K562 (cell line): ENCODE results near the gene OR2Z1. TPM values are rescaled to one million over a fixed set of nuclear protein-coding genes. Genes with fewer than 3 reads are reported as not detected.

ENCODE experiments used
- ATAC-seq: fragments of 200-7000 bp; cut with Tn5 transposase; 3 replicates; pipeline ENCODE4 v1.9.1; 2020; ENCODE audit warnings: moderate library complexity
- BruUV-seq: library from RNA; stranded (reverse); fragments of 400-500 nt; replicated peaks from 2 replicates; lab custom pipeline; 2021; lab: Mats Ljungman, UMichigan
- CTCF ChIA-PET: fragments of 300-600 bp; formaldehyde crosslinking; extraction: SDS; loops from one replicate; lab custom pipeline; 2021; ENCODE audit warnings: low intra/inter-chr PET ratio; lab: Yijun Ruan, JAX
- POLR2A ChIA-PET: fragments of 300-600, 350-650 bp; sonication (Branson Sonifier 250); formaldehyde crosslinking; extraction: SDS; loops from one replicate; lab custom pipeline; 2021; ENCODE audit warnings: antibody characterized with exemption, inconsistent platforms; lab: Yijun Ruan, JAX
- DNase-seq, 4 experiments: peaks; one replicate each; pipeline versions ENCODE4 v3.0.0 to v3.0.0-alpha.2; 2011 to 2018; ENCODE audit warnings: low spot score in 3 of 4, mixed read lengths in 3 of 4; ENCODE audit errors: extremely low read depth in 1 of 4
- FAIRE-seq: peaks from 2 replicates; lab custom pipeline; 2011; peaks lifted over from hg19 to GRCh38; lab: Jason Lieb, UNC
- H2AFZ ChIP-seq: 2 replicates; pipeline ENCODE4 v1.6.0; 2011; ENCODE audit warnings: low read depth, low read length, control low read depth, inconsistent platforms
- H3K27ac ChIP-seq: fragments of 200-600 bp; 3 replicates; pipeline ENCODE4 v1.8.0; 2011; ENCODE audit warnings: low read depth, mild to moderate bottlenecking, control low read depth, inconsistent platforms, low read length, moderate library complexity, mixed read lengths; ENCODE audit errors: extremely low read depth
- H3K27me3 ChIP-seq, 2 experiments: fragments of 300-600 bp in 1 of 2; 2 replicates in 1 of 2; 3 replicates in 1 of 2; pipeline versions ENCODE4 v1.6.0 to v1.8.0; 2011; ENCODE audit warnings: inconsistent platforms in 2 of 2, low read length in 2 of 2, mild to moderate bottlenecking in 1 of 2, mixed read lengths in 1 of 2, moderate library complexity in 1 of 2; ENCODE audit not compliant: control insufficient read depth in 2 of 2, insufficient read depth in 2 of 2
- H3K36me3 ChIP-seq: fragments of 300-600 bp; 3 replicates; pipeline ENCODE4 v1.8.0; 2011; ENCODE audit warnings: mild to moderate bottlenecking, low read length, inconsistent platforms; ENCODE audit not compliant: control insufficient read depth, insufficient read depth
- H3K4me1 ChIP-seq, 2 experiments: fragments of 200-600 bp in 1 of 2; replicated peaks in 1 of 2; 2 replicates in 1 of 2; 3 replicates in 1 of 2; pipeline versions ENCODE4 v1.5.1 to v1.8.0; 2011; ENCODE audit warnings: inconsistent platforms in 2 of 2, low read length in 2 of 2, mild to moderate bottlenecking in 1 of 2, mixed read lengths in 1 of 2, moderate library complexity in 1 of 2; ENCODE audit not compliant: control insufficient read depth in 2 of 2, insufficient read depth in 2 of 2
- H3K4me2 ChIP-seq: 2 replicates; pipeline ENCODE4 v1.6.1; 2011; ENCODE audit warnings: low read length, control low read depth, inconsistent platforms, mixed read lengths; ENCODE audit not compliant: insufficient read depth
- H3K4me3 ChIP-seq: fragments of 200-600 bp; sonication (generic), shearing (Covaris generic); 2 replicates; pipeline ENCODE4 v1.5.1; 2016; ENCODE audit warnings: control low read depth, inconsistent platforms
- H3K79me2 ChIP-seq: fragments of 200-600 bp; 3 replicates; pipeline ENCODE4 v1.8.0; 2011; ENCODE audit warnings: low read length, inconsistent platforms; ENCODE audit not compliant: control insufficient read depth, insufficient read depth
- H3K9ac ChIP-seq, 2 experiments: 2 replicates each; pipeline versions ENCODE4 v1.6.0 to v1.6.1; 2011; ENCODE audit warnings: low read depth in 2 of 2, low read length in 2 of 2, control low read depth in 1 of 2, inconsistent platforms in 1 of 2, mild to moderate bottlenecking in 1 of 2, mixed read lengths in 1 of 2; ENCODE audit not compliant: insufficient read depth in 1 of 2
- H3K9me1 ChIP-seq: one replicate; pipeline ENCODE4 v1.6.0; 2011; ENCODE audit warnings: inconsistent platforms, mild to moderate bottlenecking, low read length, moderate library complexity; ENCODE audit not compliant: control insufficient read depth, insufficient read depth
- H3K9me3 ChIP-seq: replicated peaks from 2 replicates; pipeline ENCODE4 v1.5.1; 2011; ENCODE audit warnings: low read depth, low read length, inconsistent platforms; ENCODE audit not compliant: control insufficient read depth, insufficient read depth
- H4K20me1 ChIP-seq: replicated peaks from 2 replicates; pipeline ENCODE4 v1.6.1; 2011; ENCODE audit warnings: low read length, inconsistent platforms, mixed read lengths; ENCODE audit not compliant: control insufficient read depth, insufficient read depth
- COPS2 ChIP-seq: fragments of 450-650 bp; conservative IDR thresholded peaks from 2 replicates; pipeline ENCODE4 v1.6.1; 2016; ENCODE audit warnings: mild to moderate bottlenecking, moderate library complexity
- ERF ChIP-seq: fragments of 450-650 bp; formaldehyde crosslinking; IDR thresholded peaks from 2 replicates; pipeline ENCODE4 v1.4.0; 2020; ENCODE audit warnings: mild to moderate bottlenecking, mixed read lengths
- SRSF3 ChIP-seq: fragments of 200-400 bp; formaldehyde crosslinking; IDR thresholded peaks from 2 replicates; pipeline ENCODE4 v1.6.1; 2016; ENCODE audit warnings: mild to moderate bottlenecking, low read length, moderate library complexity; ENCODE audit not compliant: insufficient read depth
- ZBTB1 ChIP-seq: sonication (generic); formaldehyde crosslinking; IDR thresholded peaks from 2 replicates; pipeline ENCODE4 v1.8.1; 2023; ENCODE audit warnings: missing genetic modification reagents, low read depth, mild to moderate bottlenecking, borderline replicate concordance
- ZNF212 ChIP-seq: fragments of 450-650 bp; formaldehyde crosslinking; IDR thresholded peaks from 2 replicates; pipeline ENCODE4 v1.4.0; 2020; ENCODE audit warnings: mild to moderate bottlenecking
- ZNF24 ChIP-seq: fragments of 450-650 bp; IDR thresholded peaks from 2 replicates; pipeline ENCODE4 v1.6.1; 2016
- WGBS: fragments of 100-300 bp; shearing (Covaris generic); methylation state at CpG from one replicate; pipeline ENCODE4 v1.1.6; 2016; ENCODE audit warnings: low coverage, mixed read lengths; ENCODE audit not compliant: insufficient coverage; ENCODE audit errors: missing lambda C conversion rate; 5-methylcytosine and 5-hydroxymethylcytosine counted together
- in situ Hi-C: fragments of 300-500 bp; cut with MboI; formaldehyde crosslinking; loops from 4 replicates; pipeline ENCODE4 v1.15.0; 2018; ENCODE audit warnings: inconsistent platforms, mixed read lengths
- intact Hi-C: fragments of 100-400 bp; cut with micrococcal nuclease; formaldehyde crosslinking; loops from 2 replicates; pipeline ENCODE4 v1.14.2; 2022
- polyA plus RNA-seq, 8 experiments: library from polyadenylated mRNA; depleted of rRNA in 4 of 8; stranded (reverse) in 5 of 8; unstranded in 3 of 8; fragments of >200 nt; fragmentation: Nextera tagmentation in 2 of 8; fragmentation: Illumina TruSeq in 1 of 8; extraction: Ambion mirVana in 2 of 8; extraction: Trizol in 1 of 8; gene quantifications; 2 replicates each; pipeline versions ENCODE4 v1.2.1 to v1.2.3, GENCODE V29; 2011 to 2014; ENCODE audit warnings: inconsistent platforms in 1 of 8, missing spikeins in 1 of 8
- total RNA-seq, 7 experiments: library from RNA; depleted of rRNA in 6 of 7; stranded (reverse); fragments of >200 nt in 6 of 7; fragmentation: Illumina TruSeq in 2 of 7; extraction: Trizol in 2 of 7; gene quantifications; 2 replicates each; pipeline versions ENCODE4 v1.2.1 to v1.2.3, GENCODE V29; 2011 to 2021; ENCODE audit warnings: low replicate concordance in 1 of 7
- TF ChIP-seq, protein P1 (sequence below): sonication (generic); formaldehyde crosslinking; IDR thresholded peaks from 2 replicates; pipeline ENCODE4 v1.8.0; 2023; ENCODE audit warnings: missing genetic modification reagents, mild to moderate bottlenecking, borderline replicate concordance
- TF ChIP-seq, protein P2 (sequence below), 2 experiments: fragments of 450-650 bp; conservative IDR thresholded peaks; 2 replicates each; pipeline ENCODE4 v1.6.1; 2017; ENCODE audit warnings: mild to moderate bottlenecking in 2 of 2, moderate library complexity in 2 of 2
- TF ChIP-seq, protein P3 (sequence below): fragments of 250-450 bp; sonication (Bioruptor Pico); IDR thresholded peaks from 2 replicates; pipeline ENCODE4 v1.8.0; 2022; ENCODE audit warnings: inconsistent platforms
- TF ChIP-seq, protein P4 (sequence below): fragments of 450-650 bp; formaldehyde crosslinking; IDR thresholded peaks from 2 replicates; pipeline ENCODE4 v1.4.0; 2020; ENCODE audit warnings: mild to moderate bottlenecking, mixed read lengths

OR2Z1 gene
- total and polyA plus RNA-seq, 9 of the 15 experiments (the other 6 are each of a cell fraction or from before 2014, with no cell fraction given) = 0.13 TPM; not detected in 8

DNA sequence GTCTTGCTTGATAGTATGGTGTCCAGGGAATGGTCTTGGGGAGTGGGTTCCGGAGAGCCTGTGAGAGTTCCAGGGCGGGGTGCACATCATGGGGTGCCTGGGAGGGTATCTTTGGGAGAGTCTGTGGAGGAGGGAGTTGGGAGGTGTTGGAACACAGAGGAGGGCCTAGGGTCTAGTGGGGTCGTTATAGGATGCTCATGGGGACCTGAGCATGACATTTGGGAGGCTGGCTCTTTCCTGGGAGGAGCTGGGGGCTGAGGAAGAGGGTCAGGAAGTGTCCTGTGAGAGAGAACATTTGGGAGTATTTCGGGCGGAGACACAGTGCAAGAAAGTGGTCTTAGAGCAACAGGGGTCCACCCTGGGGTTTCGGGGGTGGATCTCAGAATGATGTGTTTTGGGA is 25.5 kb upstream of the OR2Z1 start (continued):
- TF ChIP-seq, protein P1, sequence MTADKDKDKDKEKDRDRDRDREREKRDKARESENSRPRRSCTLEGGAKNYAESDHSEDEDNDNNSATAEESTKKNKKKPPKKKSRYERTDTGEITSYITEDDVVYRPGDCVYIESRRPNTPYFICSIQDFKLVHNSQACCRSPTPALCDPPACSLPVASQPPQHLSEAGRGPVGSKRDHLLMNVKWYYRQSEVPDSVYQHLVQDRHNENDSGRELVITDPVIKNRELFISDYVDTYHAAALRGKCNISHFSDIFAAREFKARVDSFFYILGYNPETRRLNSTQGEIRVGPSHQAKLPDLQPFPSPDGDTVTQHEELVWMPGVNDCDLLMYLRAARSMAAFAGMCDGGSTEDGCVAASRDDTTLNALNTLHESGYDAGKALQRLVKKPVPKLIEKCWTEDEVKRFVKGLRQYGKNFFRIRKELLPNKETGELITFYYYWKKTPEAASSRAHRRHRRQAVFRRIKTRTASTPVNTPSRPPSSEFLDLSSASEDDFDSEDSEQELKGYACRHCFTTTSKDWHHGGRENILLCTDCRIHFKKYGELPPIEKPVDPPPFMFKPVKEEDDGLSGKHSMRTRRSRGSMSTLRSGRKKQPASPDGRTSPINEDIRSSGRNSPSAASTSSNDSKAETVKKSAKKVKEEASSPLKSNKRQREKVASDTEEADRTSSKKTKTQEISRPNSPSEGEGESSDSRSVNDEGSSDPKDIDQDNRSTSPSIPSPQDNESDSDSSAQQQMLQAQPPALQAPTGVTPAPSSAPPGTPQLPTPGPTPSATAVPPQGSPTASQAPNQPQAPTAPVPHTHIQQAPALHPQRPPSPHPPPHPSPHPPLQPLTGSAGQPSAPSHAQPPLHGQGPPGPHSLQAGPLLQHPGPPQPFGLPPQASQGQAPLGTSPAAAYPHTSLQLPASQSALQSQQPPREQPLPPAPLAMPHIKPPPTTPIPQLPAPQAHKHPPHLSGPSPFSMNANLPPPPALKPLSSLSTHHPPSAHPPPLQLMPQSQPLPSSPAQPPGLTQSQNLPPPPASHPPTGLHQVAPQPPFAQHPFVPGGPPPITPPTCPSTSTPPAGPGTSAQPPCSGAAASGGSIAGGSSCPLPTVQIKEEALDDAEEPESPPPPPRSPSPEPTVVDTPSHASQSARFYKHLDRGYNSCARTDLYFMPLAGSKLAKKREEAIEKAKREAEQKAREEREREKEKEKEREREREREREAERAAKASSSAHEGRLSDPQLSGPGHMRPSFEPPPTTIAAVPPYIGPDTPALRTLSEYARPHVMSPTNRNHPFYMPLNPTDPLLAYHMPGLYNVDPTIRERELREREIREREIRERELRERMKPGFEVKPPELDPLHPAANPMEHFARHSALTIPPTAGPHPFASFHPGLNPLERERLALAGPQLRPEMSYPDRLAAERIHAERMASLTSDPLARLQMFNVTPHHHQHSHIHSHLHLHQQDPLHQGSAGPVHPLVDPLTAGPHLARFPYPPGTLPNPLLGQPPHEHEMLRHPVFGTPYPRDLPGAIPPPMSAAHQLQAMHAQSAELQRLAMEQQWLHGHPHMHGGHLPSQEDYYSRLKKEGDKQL (CRISPR knock-in tag) = no peak

DNA sequence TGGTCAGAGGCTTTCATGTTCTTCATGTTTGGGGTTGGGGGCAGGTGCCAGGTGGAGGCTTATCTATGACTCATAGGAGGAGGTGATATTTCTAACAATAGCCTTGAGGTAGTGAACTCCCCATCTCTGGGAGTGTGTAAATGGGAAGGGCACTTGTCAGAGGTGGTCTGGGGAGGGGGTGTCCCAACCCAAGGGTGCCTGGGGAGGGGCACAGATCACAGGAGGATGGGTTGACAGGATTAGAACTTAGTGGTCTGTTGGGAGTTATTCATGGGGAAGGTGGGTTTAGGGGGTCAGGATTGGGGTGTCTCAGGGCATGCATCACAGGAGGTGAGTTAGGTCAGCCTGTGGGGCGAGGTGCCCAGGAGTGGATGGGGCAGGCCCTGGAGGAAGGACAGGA is 24.4 kb upstream of the OR2Z1 start:
- ChIA-PET CTCF (no interaction called here), POLR2A (no interaction called here)
- DNase-seq = no peak
- H3K4me2 ChIP-seq = no peak overlapping the region
- ATAC-seq = no peak
- no peak overlapping the region for H3K9ac ChIP-seq
- no peak overlapping the region for H2AFZ ChIP-seq
- H3K79me2 ChIP-seq = no peaks in the 10 kb centered on the region
- H3K36me3 ChIP-seq = no peaks in the 10 kb centered on the region
- H3K27me3 ChIP-seq = peaks cover 0 to 6% of the 10 kb centered on the region in 2 experiments; a peak in 1 of 5 replicates
- intact Hi-C loops (loop anchor here (10.0 kb wide), 1 partner anchor 82 kb away; the partner anchor contains the start of gene ADAMTS10), in situ Hi-C loops (loop anchor here (10.0 kb wide), 1 partner anchor 82 kb away; the partner anchor contains the start of gene ADAMTS10)
- H3K9me1 ChIP-seq = no peaks in the 10 kb centered on the region
- WGBS = 0% methylated on average over 1 of the region's 1 CpG
- H3K4me3 ChIP-seq = no peak overlapping the region
- FAIRE-seq = no peak
- H3K27ac ChIP-seq = no peak overlapping the region
- H4K20me1 ChIP-seq = no peaks in the 10 kb centered on the region
- peaks cover 0 to 14% of the 10 kb centered on the region in 2 experiments; a peak in 2 of 5 replicates for H3K4me1 ChIP-seq
- no TSS peak for BruUV-seq
- H3K9me3 ChIP-seq = no peaks in the 10 kb centered on the region
- TF ChIP-seq SRSF3 = no peak
- TF ChIP-seq, protein P2, sequence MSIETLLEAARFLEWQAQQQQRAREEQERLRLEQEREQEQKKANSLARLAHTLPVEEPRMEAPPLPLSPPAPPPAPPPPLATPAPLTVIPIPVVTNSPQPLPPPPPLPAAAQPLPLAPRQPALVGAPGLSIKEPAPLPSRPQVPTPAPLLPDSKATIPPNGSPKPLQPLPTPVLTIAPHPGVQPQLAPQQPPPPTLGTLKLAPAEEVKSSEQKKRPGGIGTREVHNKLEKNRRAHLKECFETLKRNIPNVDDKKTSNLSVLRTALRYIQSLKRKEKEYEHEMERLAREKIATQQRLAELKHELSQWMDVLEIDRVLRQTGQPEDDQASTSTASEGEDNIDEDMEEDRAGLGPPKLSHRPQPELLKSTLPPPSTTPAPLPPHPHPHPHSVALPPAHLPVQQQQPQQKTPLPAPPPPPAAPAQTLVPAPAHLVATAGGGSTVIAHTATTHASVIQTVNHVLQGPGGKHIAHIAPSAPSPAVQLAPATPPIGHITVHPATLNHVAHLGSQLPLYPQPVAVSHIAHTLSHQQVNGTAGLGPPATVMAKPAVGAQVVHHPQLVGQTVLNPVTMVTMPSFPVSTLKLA (conservative IDR thresholded peaks at IDR 0.05) = no peak
- TF ChIP-seq, protein P3, sequence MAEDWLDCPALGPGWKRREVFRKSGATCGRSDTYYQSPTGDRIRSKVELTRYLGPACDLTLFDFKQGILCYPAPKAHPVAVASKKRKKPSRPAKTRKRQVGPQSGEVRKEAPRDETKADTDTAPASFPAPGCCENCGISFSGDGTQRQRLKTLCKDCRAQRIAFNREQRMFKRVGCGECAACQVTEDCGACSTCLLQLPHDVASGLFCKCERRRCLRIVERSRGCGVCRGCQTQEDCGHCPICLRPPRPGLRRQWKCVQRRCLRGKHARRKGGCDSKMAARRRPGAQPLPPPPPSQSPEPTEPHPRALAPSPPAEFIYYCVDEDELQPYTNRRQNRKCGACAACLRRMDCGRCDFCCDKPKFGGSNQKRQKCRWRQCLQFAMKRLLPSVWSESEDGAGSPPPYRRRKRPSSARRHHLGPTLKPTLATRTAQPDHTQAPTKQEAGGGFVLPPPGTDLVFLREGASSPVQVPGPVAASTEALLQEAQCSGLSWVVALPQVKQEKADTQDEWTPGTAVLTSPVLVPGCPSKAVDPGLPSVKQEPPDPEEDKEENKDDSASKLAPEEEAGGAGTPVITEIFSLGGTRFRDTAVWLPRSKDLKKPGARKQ = no peak
- no peak for TF ChIP-seq ERF
- TF ChIP-seq, protein P4, sequence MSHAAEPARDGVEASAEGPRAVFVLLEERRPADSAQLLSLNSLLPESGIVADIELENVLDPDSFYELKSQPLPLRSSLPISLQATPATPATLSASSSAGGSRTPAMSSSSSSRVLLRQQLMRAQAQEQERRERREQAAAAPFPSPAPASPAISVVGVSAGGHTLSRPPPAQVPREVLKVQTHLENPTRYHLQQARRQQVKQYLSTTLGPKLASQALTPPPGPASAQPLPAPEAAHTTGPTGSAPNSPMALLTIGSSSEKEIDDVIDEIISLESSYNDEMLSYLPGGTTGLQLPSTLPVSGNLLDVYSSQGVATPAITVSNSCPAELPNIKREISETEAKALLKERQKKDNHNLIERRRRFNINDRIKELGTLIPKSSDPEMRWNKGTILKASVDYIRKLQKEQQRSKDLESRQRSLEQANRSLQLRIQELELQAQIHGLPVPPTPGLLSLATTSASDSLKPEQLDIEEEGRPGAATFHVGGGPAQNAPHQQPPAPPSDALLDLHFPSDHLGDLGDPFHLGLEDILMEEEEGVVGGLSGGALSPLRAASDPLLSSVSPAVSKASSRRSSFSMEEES = no peak
- TF ChIP-seq ZNF24 = no peak
- TF ChIP-seq COPS2 = no peak
- no peak for TF ChIP-seq ZBTB1 (CRISPR knock-in tag)
- TF ChIP-seq ZNF212 (CRISPR knock-in tag) = no peak
